Measurements from ENCODE around the gene COL4A6. TPM values are rescaled to one million over a fixed set of nuclear protein-coding genes. Genes with fewer than 3 reads are reported as not detected.

COL4A6 gene
- total RNA-seq, 1 donor from 2014 or later: 1.8 TPM

DNA sequence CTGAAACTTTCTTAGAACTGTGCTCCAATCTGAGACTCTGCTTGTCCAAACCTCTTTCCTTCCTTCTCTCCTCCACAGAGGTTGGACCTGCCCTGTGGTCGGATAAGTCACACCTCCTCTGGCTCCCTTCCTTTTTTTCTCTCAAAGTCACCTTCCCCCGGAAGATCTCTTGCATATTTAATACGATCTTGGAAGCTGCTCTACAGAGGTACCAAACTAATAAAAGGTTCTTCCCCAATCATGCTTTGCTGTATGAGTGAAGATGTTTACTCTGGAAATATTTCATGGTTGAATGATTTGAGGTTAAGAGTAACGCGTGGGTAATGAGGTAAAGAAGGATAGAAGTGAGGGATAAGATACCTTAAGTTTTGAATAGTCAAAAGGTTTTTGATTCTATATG, 180.7 kb downstream of the COL4A6 start:
- ATAC-seq (no peak), DNase-seq (no peak)
- Histone ChIP-seq H3K4me1 (no peaks in the 10 kb centered on the region), H3K27me3 (no peaks in the 10 kb centered on the region), H3K36me3 (no peaks in the 10 kb centered on the region), H3K4me3 (no peak overlapping the region), H3K27ac (no peak overlapping the region), H3K9me3 (no peaks in the 10 kb centered on the region)
- intact Hi-C loops (cut with DNase I): no loop called here
- TF ChIP-seq, protein P1, sequence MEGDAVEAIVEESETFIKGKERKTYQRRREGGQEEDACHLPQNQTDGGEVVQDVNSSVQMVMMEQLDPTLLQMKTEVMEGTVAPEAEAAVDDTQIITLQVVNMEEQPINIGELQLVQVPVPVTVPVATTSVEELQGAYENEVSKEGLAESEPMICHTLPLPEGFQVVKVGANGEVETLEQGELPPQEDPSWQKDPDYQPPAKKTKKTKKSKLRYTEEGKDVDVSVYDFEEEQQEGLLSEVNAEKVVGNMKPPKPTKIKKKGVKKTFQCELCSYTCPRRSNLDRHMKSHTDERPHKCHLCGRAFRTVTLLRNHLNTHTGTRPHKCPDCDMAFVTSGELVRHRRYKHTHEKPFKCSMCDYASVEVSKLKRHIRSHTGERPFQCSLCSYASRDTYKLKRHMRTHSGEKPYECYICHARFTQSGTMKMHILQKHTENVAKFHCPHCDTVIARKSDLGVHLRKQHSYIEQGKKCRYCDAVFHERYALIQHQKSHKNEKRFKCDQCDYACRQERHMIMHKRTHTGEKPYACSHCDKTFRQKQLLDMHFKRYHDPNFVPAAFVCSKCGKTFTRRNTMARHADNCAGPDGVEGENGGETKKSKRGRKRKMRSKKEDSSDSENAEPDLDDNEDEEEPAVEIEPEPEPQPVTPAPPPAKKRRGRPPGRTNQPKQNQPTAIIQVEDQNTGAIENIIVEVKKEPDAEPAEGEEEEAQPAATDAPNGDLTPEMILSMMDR (IDR thresholded peaks at IDR 0.05): no peak

- H3K27me3 ChIP-seq: no peaks in the 10 kb centered on the region
- TF ChIP-seq, protein P1 (IDR thresholded peaks at IDR 0.05): no peak
- no peak overlapping the region for H3K27ac ChIP-seq
- intact Hi-C loops (cut with DNase I): no loop called here
- ATAC-seq (no peak), DNase-seq (no peak)
- H3K4me3 ChIP-seq: no peak overlapping the region
- H3K36me3 ChIP-seq: no peaks in the 10 kb centered on the region
- H3K9me3 ChIP-seq: no peaks in the 10 kb centered on the region
- no peaks in the 10 kb centered on the region for H3K4me1 ChIP-seq
Measured at GRCh38 chrX:108254636-108255035, 183.6 kb downstream of the COL4A6 start.

DNA sequence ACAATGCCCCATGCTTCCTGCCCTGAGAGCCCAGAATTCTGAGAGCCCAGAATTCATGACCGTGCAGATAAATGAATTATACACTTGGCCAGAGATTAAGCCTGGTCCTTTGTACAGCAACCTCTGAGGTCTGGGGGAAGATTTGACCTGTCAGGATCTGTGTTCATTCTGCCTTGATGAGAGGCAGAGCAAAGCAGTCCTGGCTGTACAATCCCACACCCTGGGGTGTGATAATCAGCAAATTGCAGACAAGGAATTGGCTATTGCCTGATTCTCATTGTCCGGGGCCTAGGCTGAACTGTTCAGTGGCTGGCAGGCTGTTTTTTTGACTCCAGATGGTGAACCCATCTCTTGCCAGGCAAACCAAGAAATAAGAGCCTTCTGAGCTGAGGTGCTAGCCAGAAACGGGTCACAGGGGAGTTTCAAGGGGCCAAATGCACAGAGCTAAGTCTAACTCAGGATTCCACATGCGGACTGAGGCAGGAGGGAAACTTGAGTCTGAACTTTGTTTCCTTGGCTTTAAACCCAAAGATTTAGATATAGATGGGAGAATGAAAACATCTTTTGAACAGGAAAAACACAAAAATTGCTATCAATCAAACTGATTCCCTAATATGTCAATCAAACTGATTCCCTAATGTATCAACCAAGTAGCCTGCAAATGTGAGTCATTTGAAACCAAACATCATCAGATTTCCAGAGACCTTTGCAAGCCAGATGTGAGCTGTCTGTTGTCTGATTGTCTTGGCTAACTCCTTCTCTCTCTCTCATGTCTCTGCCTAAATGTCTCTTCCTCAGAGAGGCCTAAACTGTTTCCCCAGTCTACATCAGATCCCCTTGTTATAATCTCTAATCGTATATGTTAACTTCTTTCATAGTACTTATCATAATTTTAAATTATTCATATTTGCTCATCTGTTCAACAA, 187.3 kb downstream of the COL4A6 start:
- TF ChIP-seq, protein P1 (IDR thresholded peaks at IDR 0.05): no peak
- H3K36me3 ChIP-seq: no peaks in the 10 kb centered on the region
- no peak overlapping the region for H3K27ac ChIP-seq
- DNase-seq (no peak), ATAC-seq (no peak)
- no peaks in the 10 kb centered on the region for H3K9me3 ChIP-seq
- no peaks in the 10 kb centered on the region for H3K27me3 ChIP-seq
- H3K4me3 ChIP-seq: no peak overlapping the region
- intact Hi-C loops (cut with DNase I): no loop called here
- no peaks in the 10 kb centered on the region for H3K4me1 ChIP-seq

DNA sequence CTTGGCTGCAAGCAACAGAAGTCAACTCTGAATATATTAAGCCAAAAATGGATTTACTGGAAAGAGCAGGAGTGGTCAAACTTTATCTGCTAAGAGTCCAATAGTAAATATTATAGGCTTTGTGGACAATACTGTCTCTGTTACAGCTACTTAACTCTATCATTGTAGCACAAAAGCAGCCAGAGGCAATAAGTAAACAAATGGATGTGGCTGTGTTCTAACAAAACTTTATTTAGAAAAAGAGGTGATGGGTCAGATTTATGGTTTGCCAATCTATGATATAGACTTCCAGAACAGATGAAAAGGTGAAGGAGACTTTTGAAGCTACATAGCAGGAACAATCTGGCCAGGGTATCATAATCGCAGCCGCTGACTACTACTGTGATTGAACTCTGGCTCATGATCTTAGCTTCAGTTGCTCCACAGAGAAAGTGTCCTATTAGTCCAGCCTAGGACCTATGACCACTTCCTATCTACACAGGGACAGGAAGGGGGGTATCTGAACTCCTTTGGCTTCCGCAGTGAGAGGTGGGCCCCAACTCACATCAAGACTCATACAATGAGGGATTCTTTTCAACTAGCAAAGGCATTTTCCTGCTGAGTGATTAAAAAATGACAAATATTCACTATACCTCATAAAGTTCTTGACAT, 191.8 kb downstream of the COL4A6 start:
- H3K27me3 ChIP-seq: no peaks in the 10 kb centered on the region

GRCh38 chrX:108245462-108245861, 192.8 kb downstream of the COL4A6 start:
- ATAC-seq (no peak), DNase-seq (no peak)
- intact Hi-C loops (cut with DNase I): no loop called here
- Histone ChIP-seq H3K9me3 (no peaks in the 10 kb centered on the region), H3K27me3 (no peaks in the 10 kb centered on the region), H3K36me3 (no peaks in the 10 kb centered on the region), H3K4me1 (no peaks in the 10 kb centered on the region), H3K4me3 (no peak overlapping the region), H3K27ac (no peak overlapping the region)
- TF ChIP-seq, protein P1 (IDR thresholded peaks at IDR 0.05): no peak

More for the DNA sequence above, 191.8 kb downstream of the COL4A6 start:
- H3K4me1 ChIP-seq: no peaks in the 10 kb centered on the region
- no peaks in the 10 kb centered on the region for H3K36me3 ChIP-seq
- H3K27ac ChIP-seq: no peak overlapping the region
- intact Hi-C loops (cut with DNase I): no loop called here
- DNase-seq: no peak
- ATAC-seq: no peak
- H3K4me3 ChIP-seq: no peak overlapping the region
- no peaks in the 10 kb centered on the region for H3K9me3 ChIP-seq
- TF ChIP-seq, protein P1 (IDR thresholded peaks at IDR 0.05): no peak

All from upper lobe of right lung (tissue), 1 donor.